HG02938 (cell line): Measurements from ENCODE around the gene UBTF.

Experiments used
- ATAC-seq: cut with Tn5 transposase; IDR thresholded peaks from one replicate; pipeline ENCODE4 v1.9.1; 2021; ENCODE audit warnings: mild to moderate bottlenecking, moderate library complexity; ENCODE audit not compliant: unreplicated experiment

The UBTF gene, protein sequence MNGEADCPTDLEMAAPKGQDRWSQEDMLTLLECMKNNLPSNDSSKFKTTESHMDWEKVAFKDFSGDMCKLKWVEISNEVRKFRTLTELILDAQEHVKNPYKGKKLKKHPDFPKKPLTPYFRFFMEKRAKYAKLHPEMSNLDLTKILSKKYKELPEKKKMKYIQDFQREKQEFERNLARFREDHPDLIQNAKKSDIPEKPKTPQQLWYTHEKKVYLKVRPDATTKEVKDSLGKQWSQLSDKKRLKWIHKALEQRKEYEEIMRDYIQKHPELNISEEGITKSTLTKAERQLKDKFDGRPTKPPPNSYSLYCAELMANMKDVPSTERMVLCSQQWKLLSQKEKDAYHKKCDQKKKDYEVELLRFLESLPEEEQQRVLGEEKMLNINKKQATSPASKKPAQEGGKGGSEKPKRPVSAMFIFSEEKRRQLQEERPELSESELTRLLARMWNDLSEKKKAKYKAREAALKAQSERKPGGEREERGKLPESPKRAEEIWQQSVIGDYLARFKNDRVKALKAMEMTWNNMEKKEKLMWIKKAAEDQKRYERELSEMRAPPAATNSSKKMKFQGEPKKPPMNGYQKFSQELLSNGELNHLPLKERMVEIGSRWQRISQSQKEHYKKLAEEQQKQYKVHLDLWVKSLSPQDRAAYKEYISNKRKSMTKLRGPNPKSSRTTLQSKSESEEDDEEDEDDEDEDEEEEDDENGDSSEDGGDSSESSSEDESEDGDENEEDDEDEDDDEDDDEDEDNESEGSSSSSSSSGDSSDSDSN

DNA sequence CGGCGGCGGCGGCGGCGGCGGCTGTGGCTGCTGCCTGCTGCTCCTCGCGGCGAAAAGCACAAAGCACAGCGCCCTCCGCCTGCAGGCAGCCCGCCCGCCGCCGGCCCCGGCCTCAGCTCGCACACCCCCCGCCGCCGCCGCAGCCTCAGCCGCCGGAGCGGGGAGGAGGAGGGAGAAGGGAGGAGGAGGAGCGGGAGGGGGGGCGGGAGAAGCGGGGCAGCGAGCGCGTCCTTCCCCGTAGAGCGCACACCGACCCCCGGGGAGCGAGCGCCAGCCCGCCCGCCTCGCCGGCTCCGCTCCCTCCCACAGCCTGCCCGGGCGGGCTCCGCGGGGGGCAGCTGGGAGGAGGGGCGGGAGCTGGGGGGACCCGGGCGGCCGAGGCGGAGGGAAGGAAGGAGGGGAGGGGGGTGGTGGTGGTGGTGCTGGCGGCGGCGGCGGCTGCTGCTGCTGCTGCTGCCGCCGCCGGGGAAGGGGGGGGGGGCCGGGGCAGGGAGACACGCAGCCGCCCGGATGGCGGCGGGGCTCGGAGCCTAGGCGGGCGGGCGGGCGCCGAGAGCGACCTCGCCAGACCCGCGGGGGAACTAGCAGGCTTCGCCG, at the start of gene UBTF:
Gene UBTF, minus strand, starts transcription at position 60 of the 597 bp plus-strand sequence. CDS start 1,446 bp downstream, outside the sequence.
- ATAC-seq, result peak; percentile 8

DNA sequence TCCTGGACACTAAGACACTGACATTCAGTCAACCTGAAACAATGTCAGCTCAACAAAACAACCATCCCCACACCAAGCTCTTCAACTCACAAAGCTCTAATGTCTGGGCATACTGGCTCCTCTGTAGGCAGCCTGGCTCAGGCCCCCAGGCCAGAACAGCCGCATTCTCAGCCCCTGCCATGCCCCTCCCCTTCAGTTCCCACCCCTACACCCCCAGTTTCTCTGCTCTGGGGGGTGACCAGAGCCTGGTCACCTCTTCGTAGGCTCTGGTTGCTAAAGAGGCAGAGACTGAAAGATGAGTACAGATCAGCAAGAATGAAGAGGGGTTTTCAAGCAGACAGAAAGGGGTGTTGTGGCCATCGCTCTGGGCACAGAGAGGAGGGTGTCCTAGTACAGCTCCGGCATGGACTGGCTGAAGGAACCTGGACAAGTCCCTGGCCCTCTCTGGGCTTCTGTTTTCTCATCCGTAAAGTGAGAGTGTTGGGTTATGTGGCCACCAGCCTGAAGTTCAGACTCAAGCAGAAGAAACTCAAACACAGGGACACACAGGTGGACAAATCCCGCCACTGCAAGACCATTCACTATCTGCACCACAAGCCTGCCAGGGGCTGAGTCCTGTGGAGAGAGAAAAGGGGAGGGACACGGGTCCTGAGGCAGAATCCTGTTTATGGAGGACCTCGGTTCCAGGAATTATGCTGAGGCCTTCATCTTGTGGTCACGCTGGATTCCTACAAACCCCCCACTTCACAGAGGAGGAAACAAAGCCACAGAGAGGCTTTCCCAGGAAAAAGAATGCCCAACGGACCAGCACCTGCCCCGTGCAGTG, 49.4 kb upstream of the UBTF start:
- ATAC-seq, result no peak

DNA sequence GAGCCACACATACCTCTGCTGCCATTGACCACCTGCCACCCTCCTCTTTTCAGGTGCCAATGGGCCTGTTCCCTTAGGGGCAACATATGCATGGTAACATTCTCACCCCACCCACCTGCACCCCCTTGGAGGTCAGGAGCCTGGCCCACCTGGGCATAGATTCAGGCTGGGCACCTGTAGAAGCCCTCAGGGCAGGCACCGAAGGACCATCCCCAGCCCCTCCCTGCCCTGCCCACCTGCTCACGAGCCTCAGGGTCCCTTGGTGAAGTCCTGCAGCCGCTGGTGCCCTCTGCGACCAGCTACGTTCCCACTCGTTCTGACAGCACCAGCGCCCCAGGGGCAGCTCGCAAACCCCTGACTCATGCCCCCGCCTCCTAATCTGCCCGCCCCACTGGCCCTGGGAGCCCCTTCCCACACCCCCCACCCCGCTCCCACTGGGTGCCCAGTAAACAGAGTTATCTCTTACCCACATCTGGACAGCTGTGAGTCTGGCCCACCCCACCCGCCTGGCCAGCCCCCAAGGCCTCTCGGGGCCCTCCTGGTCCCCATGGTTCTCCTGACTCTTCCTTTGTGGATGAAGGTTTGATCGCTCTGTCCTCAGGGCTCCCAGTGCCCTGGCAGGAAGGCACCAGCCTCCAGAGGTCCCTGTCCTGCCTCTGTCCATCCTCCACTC, 48.5 kb upstream of the UBTF start, which contains the start of gene SLC4A1:
Gene SLC4A1, minus strand, starts transcription at position 318 of the 673 bp plus-strand sequence. CDS start 5,269 bp downstream, outside the sequence.
- no peak for ATAC-seq

DNA sequence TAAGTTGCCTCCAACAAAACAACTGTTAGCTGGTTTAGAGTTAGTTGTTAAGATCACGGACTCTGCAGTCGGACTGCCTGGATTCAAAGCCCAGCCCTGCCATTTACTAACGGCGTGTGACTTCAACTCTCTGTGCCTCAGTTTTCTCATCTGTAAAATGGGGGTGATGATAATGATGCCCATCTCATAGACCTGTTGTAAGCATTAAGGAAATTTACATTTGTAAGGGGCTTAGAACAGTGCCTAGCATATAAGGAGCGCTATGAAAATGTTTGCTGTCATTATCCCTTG, 47.6 kb upstream of the UBTF start:
- ATAC-seq, result no peak

DNA sequence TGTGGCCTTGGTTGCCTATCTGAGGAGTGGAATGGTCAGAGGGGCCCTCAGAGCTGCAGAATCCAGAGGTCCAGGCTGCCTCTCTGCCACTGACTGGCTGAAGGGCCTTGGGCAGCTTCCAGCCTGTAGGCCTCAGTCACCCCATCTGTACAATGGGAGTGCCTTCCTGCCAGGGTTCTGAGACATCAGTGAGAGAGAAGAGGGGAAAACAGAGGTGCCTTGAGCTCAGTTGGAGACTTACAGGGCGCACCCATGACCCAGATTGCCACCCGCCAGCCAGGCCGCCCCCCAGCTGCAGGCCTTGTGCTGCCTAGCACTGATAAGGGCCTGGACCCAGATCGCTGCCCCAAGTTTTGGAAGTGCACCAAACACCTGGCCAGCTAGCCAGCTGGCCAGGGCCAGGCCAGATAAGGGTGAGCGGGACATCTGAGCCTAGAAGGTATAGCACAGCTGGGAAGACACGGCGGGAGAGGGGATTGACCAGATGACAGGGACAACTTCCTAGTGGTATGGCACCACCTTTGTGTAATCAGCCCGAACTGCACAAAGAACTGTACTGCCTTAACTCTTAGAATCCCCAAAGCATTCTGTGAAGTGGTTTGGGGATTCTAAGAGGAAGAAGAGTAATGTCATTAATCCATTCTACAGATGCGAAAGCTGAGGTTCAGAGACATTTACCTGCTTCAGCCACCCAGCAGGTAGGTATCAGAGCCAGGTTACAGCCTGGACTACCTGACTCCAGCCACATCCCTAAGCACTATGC, 47.1 kb upstream of the UBTF start:
- no peak for ATAC-seq

DNA sequence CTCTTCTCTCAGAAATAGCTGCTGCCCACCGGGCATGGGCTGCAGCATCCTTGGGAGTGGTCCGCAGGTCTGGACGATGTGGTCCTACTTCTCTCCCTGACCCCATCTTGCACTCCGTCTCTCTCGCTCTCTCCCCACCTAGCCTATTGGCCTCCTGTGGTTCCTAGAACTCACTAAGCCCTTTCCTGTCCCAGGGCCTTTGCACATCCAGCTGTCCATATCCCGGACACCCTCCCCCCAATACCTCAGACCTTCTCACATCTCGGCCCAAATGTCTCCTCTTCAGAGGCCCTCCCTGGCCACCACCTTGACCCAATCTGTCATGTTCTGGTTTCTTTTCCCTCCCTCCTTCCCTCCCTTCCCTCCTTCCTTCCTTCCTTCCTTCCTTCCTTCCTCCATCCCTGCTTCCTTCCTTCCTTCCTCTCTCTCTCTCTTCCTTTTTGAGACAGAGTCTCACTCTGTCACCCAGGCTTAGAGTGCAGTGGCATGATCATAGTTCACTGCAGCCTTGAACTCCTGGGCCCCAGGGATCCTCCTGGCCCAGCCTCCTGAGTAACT, 43.9 kb upstream of the UBTF start:
- no peak for ATAC-seq

DNA sequence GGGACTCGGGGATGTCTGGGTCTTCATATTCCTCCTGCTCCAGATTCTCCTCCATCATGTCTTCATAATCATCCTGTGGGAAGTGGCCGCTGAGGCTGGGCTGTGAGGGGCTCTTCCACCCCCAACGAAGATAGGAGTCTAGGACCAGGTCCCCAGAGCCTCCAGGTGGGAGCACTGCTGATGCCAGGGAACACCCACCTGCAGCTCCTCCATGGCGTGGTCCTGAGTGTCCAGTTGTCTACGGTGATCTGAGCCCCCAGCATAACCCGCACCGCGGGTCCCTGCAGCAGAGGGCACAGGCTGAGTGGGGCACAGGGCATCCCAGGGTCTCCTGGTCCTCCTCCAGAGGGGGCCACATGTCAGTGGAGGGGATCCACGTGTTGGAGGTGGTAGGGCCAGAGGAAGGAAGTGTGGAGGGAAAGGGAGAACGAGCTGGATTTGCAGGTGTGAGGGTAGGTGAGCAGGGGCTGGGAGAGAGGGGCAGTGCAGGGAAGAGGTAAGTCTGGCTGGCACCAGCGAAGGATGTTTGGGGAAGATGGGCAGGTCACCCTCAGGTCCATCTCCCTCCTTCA, 43.3 kb upstream of the UBTF start:
- ATAC-seq, result no peak

DNA sequence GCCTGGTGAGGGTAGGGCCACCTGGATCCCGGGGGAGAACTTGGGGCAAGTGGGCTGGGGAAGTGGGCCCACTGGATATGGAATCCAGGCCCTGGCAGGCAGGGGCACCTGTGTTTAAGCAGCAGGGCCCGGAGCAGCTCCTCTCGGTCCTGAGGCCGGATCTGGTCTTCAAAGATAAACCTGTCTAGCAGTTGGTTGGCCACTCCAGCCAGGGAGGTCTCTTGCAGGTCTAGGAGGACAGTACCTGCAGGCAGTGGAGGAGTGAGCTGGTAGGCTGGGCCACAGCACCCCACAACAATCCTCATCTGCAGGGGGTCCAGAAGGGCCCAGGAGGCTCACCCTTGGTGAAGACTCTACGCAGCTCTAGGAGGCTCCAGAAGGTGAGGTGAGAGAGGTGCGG, 40.8 kb upstream of the UBTF start:
- no peak for ATAC-seq

DNA sequence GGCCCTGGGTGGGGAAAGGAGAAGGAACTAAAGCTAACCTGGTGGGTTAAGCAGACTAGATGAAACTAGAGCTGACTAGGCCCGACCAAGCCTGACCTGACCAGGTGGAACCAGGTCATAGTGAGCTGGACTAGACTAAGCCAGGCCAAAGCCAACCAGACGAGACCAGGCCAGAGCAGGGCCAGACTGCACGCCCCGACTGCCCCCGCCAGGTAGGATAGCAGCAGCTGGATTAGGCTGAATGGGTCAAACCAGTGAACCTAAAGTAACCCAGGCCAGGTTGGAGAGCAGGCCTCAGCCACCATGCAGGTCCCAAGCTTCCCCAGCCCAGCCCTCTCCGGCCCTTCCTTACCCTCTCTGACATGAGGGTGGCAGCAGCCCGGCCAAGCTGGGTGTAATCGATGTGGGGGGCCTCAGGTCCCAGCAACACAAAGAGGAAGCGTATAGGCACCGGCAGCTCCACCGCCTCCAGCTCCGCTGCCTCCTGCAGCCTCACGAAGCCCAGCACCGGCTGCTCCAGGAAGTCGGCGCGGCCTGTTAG, 39.4 kb upstream of the UBTF start:
- ATAC-seq, result no peak

DNA sequence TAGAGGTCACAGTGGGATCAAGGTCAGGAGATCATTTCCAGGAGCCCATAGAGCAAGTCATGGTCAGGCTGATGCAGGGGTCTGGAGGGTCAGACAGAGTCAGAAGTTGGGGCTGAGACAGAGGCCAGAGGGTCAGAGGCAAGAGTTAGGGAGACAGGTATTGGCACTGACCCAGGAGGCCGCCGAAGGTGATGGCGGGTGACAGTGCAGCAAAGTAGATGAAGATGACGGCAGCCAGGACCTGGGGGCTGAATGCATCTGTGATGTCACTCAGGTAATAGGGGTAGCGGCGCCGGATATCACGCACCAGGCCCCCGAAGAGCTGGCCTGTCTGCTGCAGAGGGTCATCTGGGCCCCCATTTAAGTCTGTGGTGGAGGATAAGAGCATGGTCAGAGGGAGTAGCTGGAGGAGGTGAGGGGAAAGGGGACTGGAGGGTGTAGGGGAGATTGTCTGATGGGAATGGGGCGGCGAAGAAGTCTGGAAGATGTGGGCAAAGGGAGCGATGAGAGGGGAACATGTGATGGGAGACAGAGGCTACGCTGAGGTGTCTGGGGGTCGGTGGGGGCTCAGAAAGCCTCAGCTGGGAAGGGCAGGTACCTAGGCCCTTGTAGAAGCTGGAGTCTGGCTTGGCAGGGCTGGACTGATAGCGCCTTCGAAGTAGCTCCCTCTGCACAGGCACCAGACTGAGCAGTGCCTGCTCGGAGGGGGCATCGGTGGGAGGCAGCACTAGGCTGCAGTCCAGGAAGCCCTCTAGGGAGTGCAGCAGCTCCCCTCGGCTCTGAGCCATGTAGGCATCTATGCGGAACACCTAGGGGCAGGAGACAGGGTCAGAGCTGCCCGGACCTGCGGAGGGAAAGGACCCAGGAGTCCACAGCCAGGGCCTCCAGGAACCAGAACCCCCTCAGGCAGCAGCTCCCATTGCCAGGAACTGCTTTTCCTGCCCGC, 38.6 kb upstream of the UBTF start:
- no peak for ATAC-seq

DNA sequence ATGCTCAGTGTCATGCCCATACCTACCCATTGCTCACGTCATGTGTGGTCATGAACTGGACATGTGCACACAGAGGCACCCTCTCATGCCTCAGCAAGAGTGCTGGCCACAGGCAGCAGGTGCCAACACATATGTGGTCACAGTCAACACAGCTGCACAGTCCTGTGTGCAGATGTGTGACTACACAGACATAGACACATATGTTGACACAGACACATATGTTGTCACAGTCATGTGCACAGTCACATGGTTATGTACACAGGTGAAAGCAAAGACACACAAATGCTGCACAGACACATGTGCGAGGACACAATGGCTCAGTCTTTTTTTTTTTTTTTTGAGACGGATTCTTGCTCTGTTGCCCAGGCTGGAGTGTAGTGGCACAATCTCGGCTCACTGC, 37.2 kb upstream of the UBTF start:
- no peak for ATAC-seq

DNA sequence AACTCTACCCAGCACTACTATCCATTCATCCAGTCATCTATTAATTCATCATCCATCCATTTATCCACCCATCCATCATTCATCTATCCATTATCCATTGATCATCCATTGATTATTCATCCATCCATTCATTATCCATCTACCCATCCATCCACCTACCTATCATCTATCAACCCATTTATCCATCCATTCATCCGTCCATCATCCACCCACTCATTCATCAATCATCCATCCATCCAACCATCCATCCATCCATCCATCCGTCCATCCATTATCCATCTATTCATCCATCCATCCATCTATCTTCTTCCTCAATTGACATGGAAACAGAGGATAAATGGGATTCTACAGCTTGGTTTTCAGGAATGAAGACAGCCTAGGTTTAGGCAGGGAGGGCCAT, 36.4 kb upstream of the UBTF start:
- no peak for ATAC-seq

DNA sequence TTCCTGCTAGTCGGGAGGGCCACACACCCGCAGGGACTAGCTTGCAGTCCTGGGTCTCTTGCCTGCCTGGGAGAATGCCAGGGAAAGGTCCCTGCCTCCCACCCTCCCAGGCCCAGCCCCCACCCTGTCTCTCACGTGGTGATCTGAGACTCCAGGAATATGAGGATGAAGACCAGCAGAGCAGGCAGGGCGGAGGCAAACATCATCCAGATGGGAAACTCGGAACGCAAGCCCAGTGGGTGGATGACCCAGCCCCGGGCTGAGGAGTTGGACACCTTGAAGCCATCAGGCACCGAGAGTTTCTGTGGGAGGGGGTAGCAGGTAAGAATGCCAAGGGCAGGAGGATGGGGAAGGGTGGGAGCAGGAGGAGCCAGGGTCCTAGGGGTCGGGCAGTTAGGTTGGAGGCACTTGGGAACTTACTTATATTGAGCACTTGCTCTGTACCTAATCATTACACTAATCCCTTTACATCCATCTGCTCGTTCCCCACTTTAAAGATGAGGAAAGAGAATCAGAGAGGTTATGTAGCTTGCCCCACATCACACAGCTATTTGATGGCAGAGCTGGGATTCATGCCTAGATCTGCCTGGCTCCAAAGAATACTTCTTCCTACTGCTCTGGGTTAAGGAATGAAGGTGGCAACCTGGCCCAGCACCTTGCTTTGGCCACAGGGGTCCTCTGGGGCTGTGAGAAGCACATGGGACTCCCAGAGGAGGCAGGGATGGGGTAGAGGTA, 35.1 kb upstream of the UBTF start:
- ATAC-seq, result no peak

DNA sequence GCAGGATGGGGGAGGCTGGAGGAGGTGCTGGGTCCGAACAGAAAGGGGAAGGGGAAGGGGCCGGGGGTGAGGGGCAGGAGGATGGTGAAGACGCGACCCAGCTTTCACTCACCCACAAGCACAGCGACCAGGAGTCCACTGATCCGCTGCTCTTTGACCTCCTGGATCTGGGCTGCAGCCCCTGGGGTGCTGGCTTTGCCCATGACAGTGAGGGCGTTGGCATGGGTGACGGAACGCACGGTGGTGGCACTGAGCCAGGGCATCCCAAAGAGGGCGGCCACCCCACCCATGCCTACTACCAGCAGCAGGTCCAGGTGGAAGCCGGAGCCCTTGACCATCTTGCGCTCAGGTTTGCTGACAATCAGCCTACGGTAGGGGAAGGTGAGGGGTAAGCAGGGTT, 33.5 kb upstream of the UBTF start:
- ATAC-seq, result no peak

DNA sequence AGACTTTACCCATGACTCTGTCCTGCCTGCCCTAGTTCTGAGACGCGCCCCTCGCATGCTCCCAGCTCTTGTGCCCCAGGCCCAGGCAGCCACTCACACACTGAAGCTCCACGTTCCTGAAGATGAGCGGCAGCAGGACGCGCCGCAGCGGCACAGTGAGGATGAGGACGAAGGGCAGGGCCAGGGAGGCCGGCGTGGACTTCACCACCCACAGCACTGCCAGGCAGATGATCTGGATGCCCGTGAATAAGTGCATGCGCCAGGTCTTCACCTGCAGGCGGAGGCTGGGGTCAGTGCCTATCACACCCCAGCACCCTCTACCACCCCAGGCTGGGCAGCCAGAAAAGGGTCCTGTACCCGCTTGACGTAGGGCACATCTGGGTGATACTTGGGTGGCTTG, 31.6 kb upstream of the UBTF start:
- ATAC-seq, result no peak

DNA sequence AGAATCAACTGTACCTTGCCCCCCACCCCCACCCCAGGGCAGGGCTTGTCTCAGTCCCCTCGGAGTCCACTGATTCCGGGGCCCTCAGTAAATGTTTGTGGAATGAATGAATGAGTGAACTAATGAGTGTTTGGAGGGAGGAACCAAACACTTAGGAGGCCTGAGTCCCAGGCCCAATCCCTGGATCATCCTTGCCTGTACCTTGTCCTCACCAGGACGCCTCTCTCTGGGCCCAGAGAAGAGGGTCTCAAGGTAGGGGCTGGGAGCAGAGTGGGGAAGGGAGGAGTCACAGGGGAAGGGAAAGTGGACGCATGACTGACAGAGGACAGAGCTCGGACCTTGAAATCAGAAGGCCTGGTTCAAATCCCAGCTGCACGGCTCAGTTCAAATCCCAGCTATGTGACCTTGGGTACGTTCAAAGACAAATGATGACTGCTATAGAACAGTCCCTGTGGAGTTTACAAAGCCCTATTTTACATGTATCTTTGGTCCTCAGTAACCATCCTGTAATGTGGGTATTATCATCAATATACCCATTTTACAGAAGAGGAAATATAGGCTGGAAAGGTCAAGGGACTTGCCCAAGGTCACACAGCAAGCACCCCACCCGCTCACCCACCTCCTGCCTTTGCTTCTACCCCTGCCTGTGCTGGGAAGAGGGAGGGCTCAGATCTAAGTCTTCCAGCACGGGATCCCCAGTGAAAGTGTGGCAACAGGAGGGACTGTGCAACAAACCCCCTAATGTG, 30.2 kb upstream of the UBTF start:
- no peak for ATAC-seq
